22Rv1 (cell line): ENCODE measurements around the gene DTL.

Experiments used
- ZFX ChIP-seq: fragments of 450-650 bp; IDR thresholded peaks from 2 replicates; pipeline ENCODE4 v1.6.1; 2017; ENCODE audit warnings: antibody characterized with exemption, borderline replicate concordance
- TF ChIP-seq, protein P1 (sequence below): fragments of 450-650 bp; IDR thresholded peaks from 2 replicates; pipeline ENCODE4 v1.5.1; 2017; ENCODE audit warnings: mild to moderate bottlenecking

DNA sequence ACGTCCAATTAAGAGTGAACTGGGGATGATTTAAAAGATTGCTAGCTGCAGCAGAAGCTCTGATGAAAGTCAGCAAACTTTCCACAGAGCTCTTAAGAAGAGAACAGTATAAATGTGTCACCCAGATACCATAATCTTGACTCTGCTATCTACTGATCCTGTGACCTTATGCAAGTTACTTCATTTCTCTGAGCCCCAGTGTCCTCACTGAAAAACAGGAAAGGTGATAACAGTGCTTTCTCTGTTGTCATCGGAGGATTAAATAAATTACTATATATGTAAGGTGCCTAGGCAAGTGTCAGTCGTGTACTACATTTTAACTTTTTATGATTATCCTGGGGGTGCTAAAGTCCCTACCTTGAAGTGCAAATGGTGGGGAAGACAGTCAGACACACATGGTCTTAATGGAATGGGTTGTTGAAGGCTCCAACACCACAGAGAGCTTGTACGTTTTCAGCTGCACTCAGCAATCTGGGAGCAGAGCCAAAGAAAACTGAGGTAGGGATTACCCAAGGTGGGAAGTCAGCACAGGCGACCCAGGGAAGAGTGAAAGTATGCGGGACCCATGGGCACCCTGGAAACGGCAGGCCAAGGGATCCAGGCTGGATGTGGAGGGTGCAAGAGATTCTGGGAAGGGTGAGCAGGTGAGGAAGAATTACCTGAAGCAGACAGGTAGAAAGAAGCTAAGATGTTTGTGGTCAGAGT is 82.8 kb downstream of the DTL start:
- TF ChIP-seq, protein P1, sequence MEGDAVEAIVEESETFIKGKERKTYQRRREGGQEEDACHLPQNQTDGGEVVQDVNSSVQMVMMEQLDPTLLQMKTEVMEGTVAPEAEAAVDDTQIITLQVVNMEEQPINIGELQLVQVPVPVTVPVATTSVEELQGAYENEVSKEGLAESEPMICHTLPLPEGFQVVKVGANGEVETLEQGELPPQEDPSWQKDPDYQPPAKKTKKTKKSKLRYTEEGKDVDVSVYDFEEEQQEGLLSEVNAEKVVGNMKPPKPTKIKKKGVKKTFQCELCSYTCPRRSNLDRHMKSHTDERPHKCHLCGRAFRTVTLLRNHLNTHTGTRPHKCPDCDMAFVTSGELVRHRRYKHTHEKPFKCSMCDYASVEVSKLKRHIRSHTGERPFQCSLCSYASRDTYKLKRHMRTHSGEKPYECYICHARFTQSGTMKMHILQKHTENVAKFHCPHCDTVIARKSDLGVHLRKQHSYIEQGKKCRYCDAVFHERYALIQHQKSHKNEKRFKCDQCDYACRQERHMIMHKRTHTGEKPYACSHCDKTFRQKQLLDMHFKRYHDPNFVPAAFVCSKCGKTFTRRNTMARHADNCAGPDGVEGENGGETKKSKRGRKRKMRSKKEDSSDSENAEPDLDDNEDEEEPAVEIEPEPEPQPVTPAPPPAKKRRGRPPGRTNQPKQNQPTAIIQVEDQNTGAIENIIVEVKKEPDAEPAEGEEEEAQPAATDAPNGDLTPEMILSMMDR: no peak
- no peak for TF ChIP-seq ZFX
